OCI-LY1 (cell line): ENCODE measurements around the gene RAB14.

Source experiments
- CTCF ChIP-seq: fragments of 200-600 bp; sonication (generic), shearing (Covaris generic); IDR thresholded peaks from 2 replicates; pipeline ENCODE4 v1.5.1; 2017; ENCODE audit warnings: mild to moderate bottlenecking, antibody characterized with exemption, low read length, moderate library complexity, mixed read lengths
- EZH2 ChIP-seq: fragments of 200-600 bp; sonication (generic), shearing (Covaris generic); IDR thresholded peaks from 2 replicates; pipeline ENCODE4 v1.8.0; 2017; ENCODE audit warnings: borderline replicate concordance, mixed run types, mild to moderate bottlenecking, antibody characterized with exemption, low read length, moderate library complexity, mixed read lengths

- TF ChIP-seq EZH2: no peak
- no peak for TF ChIP-seq CTCF
Measured at GRCh38 chr9:121210536-121210935, 8.9 kb upstream of the RAB14 start.
